MM.1S (cell line): ENCODE measurements around the gene CUTA.

Experiments
- DNase-seq: peaks from one replicate; pipeline ENCODE4 v3.0.0-alpha.2; 2015
- H2AFZ ChIP-seq: fragments of 300-600 bp; sonication (generic); 2 replicates; pipeline ENCODE4 v1.6.0; 2016; ENCODE audit warnings: antibody characterized with exemption, low read length
- H3F3A ChIP-seq: fragments of 300-600 bp; sonication (generic); 2 replicates; pipeline ENCODE4 v1.6.1; 2016; ENCODE audit warnings: mild to moderate bottlenecking, antibody characterized with exemption, low read length, moderate library complexity, mixed read lengths; ENCODE audit not compliant: insufficient read depth
- H3K27ac ChIP-seq: fragments of 300-600 bp; sonication (generic); 2 replicates; pipeline ENCODE4 v1.5.1; 2016; ENCODE audit warnings: mild to moderate bottlenecking, low read length
- H3K27me3 ChIP-seq: fragments of 300-600 bp; sonication (generic); replicated peaks from 2 replicates; pipeline ENCODE4 v1.6.0; 2016; ENCODE audit warnings: low read length; ENCODE audit not compliant: insufficient read depth
- H3K36me3 ChIP-seq: fragments of 300-600 bp; sonication (generic); replicated peaks from 2 replicates; pipeline ENCODE4 v1.6.1; 2016; ENCODE audit warnings: mild to moderate bottlenecking, low read length, mixed read lengths; ENCODE audit not compliant: insufficient read depth
- H3K4me1 ChIP-seq: fragments of 300-600 bp; sonication (generic); 2 replicates; pipeline ENCODE4 v1.6.1; 2016; ENCODE audit warnings: low read length, mixed read lengths
- H3K4me2 ChIP-seq: fragments of 300-600 bp; sonication (generic); 2 replicates; pipeline ENCODE4 v1.6.0; 2016; ENCODE audit warnings: low read depth, low read length
- H3K4me3 ChIP-seq: fragments of 300-600 bp; sonication (generic); 2 replicates; pipeline ENCODE4 v1.5.1; 2016; ENCODE audit warnings: low read length, mixed read lengths
- H3K79me2 ChIP-seq: fragments of 300-600 bp; sonication (generic); 2 replicates; pipeline ENCODE4 v1.6.1; 2016; ENCODE audit warnings: mixed run types, low read length, mixed read lengths
- H3K9ac ChIP-seq: fragments of 300-600 bp; sonication (generic); 2 replicates; pipeline ENCODE4 v1.6.1; 2016; ENCODE audit warnings: low read length, mixed read lengths
- H3K9me2 ChIP-seq: fragments of 300-600 bp; sonication (generic); replicated peaks from 2 replicates; pipeline ENCODE4 v1.6.1; 2016; ENCODE audit warnings: mild to moderate bottlenecking, low read length, mixed read lengths; ENCODE audit not compliant: insufficient read depth
- H3K9me3 ChIP-seq: fragments of 300-600 bp; sonication (generic); replicated peaks from 2 replicates; pipeline ENCODE4 v1.6.1; 2016; ENCODE audit warnings: mild to moderate bottlenecking, low read length, mixed read lengths; ENCODE audit not compliant: insufficient read depth
- H4K20me1 ChIP-seq: fragments of 300-600 bp; sonication (generic); 2 replicates; pipeline ENCODE4 v1.6.1; 2016; ENCODE audit warnings: mild to moderate bottlenecking, low read length, moderate library complexity, mixed read lengths; ENCODE audit not compliant: insufficient read depth
- CTCF ChIP-seq: fragments of 300-600 bp; sonication (generic); IDR thresholded peaks from 2 replicates; pipeline ENCODE4 v1.5.1; 2016; ENCODE audit warnings: antibody characterized with exemption, low read length, mixed read lengths
- EZH2 ChIP-seq: fragments of 300-600 bp; sonication (generic); optimal IDR thresholded peaks from 2 replicates; pipeline ENCODE3; 2017; ENCODE audit warnings: low read depth, mild to moderate bottlenecking, antibody characterized with exemption, low read length, mixed read lengths
- EZH2phosphoT487 ChIP-seq: fragments of 300-600 bp; sonication (generic); IDR thresholded peaks from 2 replicates; pipeline ENCODE4 v1.6.1; 2018; ENCODE audit warnings: antibody characterized with exemption, low read length

Gene CUTA

GRCh38 chr6:33417903-33418689, at the start of gene CUTA:
CUTA (minus strand) TSS chr6:33418107; CDS start chr6:33418000, 107 bp downstream.
- Histone ChIP-seq H3K4me3 (peak within 1 kb of the TSS; percentile 89), H3K4me2 (peak within 1 kb of the TSS; percentile 92), H3K9me2 (no peaks in the 10 kb centered on the region), H3K9me3 (no peaks in the 10 kb centered on the region), H3F3A (peaks cover 20% of the 10 kb centered on the region; the same call in 1 of the 2 replicates), H3K36me3 (0 out of 2 replicates have a peak, but pooled peaks cover 3% of the 10 kb centered on the region), H3K4me1 (peaks cover 23% of the 10 kb centered on the region), H3K79me2 (peaks cover 28% of the 10 kb centered on the region), H3K27ac (peak within 1 kb of the TSS; percentile 88), H3K27me3 (peaks cover 23% of the 10 kb centered on the region), H4K20me1 (no peaks in the 10 kb centered on the region), H3K9ac (peak within 1 kb of the TSS; percentile 89), H2AFZ (peak within 1 kb of the TSS; percentile 76)
- DNase-seq, result peak; percentile 100
- TF ChIP-seq EZH2phosphoT487, result no peak
- TF ChIP-seq CTCF, result peak; percentile 61
- TF ChIP-seq EZH2, result no peak

GRCh38 chr6:33467091-33467490, 49.2 kb upstream of the CUTA start:
- H3K27ac ChIP-seq, result no peak overlapping the region
- no peak overlapping the region for H3K4me3 ChIP-seq
- no peak for DNase-seq
- H3K9ac ChIP-seq, result no peak overlapping the region
- H2AFZ ChIP-seq, result no peak overlapping the region
- H3K9me2 ChIP-seq, result no peaks in the 10 kb centered on the region
- no peaks in the 10 kb centered on the region for H3K9me3 ChIP-seq
- no peaks in the 10 kb centered on the region for H3K27me3 ChIP-seq
- no peaks in the 10 kb centered on the region for H3K36me3 ChIP-seq
- no peaks in the 10 kb centered on the region for H3K4me1 ChIP-seq
- no peaks in the 10 kb centered on the region for H4K20me1 ChIP-seq
- no peaks in the 10 kb centered on the region for H3K79me2 ChIP-seq
- no peak for TF ChIP-seq EZH2phosphoT487
- no peak for TF ChIP-seq CTCF
- TF ChIP-seq EZH2, result no peak
- H3F3A ChIP-seq, result no peaks in the 10 kb centered on the region
- no peak overlapping the region for H3K4me2 ChIP-seq

- Histone ChIP-seq H3K4me3 (no peak overlapping the region), H3K4me1 (no peaks in the 10 kb centered on the region), H3K4me2 (no peak overlapping the region), H2AFZ (no peak overlapping the region), H3K79me2 (no peaks in the 10 kb centered on the region), H3K9me3 (no peaks in the 10 kb centered on the region), H3K27ac (no peak overlapping the region), H4K20me1 (no peaks in the 10 kb centered on the region), H3F3A (no peaks in the 10 kb centered on the region), H3K9me2 (no peaks in the 10 kb centered on the region), H3K9ac (no peak overlapping the region), H3K27me3 (no peaks in the 10 kb centered on the region), H3K36me3 (no peaks in the 10 kb centered on the region)
- TF ChIP-seq EZH2, result no peak
- TF ChIP-seq CTCF, result no peak
- no peak for DNase-seq
Measured at GRCh38 chr6:33466075-33466735, 48.3 kb upstream of the CUTA start.
